Fibroblast of pulmonary artery (primary cell): ENCODE measurements around the gene RALGAPA2.

Source experiments
- DNase-seq: peaks from one replicate; pipeline ENCODE4 v3.0.0-alpha.2; 2010; ENCODE audit warnings: low read depth
- H3K4me3 ChIP-seq: replicated peaks from 2 replicates; pipeline ENCODE4 v1.5.1; 2011; ENCODE audit warnings: low read depth, mild to moderate bottlenecking, control low read depth, low read length, moderate library complexity
- CTCF ChIP-seq: IDR thresholded peaks from 2 replicates; pipeline ENCODE4 v1.5.1; 2011; ENCODE audit warnings: mild to moderate bottlenecking, control low read depth, low read length, inconsistent platforms; ENCODE audit errors: missing control alignments

RALGAPA2 gene

GRCh38 chr20:20747298-20747697 lies 34.9 kb upstream of the RALGAPA2 start:
- no peak for DNase-seq
- TF ChIP-seq CTCF: no peak
- H3K4me3 ChIP-seq: no peak overlapping the region

- DNase-seq: no peak
- TF ChIP-seq CTCF: no peak
These were observed 31.8 kb upstream of the RALGAPA2 start for GRCh38 chr20:20744170-20744725.

GRCh38 chr20:20743511-20744169 lies 31.2 kb upstream of the RALGAPA2 start:
- TF ChIP-seq CTCF: no peak
- peak; percentile 69 for DNase-seq
- H3K4me3 ChIP-seq: no peak overlapping the region

More at GRCh38 chr20:20744170-20744725, 31.8 kb upstream of the RALGAPA2 start:
- no peak overlapping the region for H3K4me3 ChIP-seq

- no peak overlapping the region for H3K4me3 ChIP-seq
- no peak for DNase-seq
- TF ChIP-seq CTCF: no peak
These were observed 28.9 kb upstream of the RALGAPA2 start for GRCh38 chr20:20741087-20742045.

GRCh38 chr20:20740541-20740940 lies 28.1 kb upstream of the RALGAPA2 start:
- DNase-seq: no peak

GRCh38 chr20:20737158-20737557 lies 24.7 kb upstream of the RALGAPA2 start:
- TF ChIP-seq CTCF: no peak
- H3K4me3 ChIP-seq: no peak overlapping the region
- no peak for DNase-seq

More at GRCh38 chr20:20740541-20740940, 28.1 kb upstream of the RALGAPA2 start:
- TF ChIP-seq CTCF: no peak
- H3K4me3 ChIP-seq: no peak overlapping the region
